ENCODE data around the gene CALY. TPM values are rescaled to one million over a fixed set of nuclear protein-coding genes. Genes with fewer than 3 reads are reported as not detected.

CALY gene
- total RNA-seq, 2 donors from 2014 or later = not detected

GRCh38 chr10:133354672-133355240 lies 18.1 kb upstream of the CALY start:
- DNase-seq (ENCODE audit: low spot score) = no peak
- intact Hi-C loops (cut with DNase I) = no loop called here

- DNase-seq (ENCODE audit: low spot score) = no peak
- intact Hi-C loops (cut with DNase I) = no loop called here
Measured at GRCh38 chr10:133353988-133354605, 17.4 kb upstream of the CALY start.

GRCh38 chr10:133353202-133353959 lies 16.7 kb upstream of the CALY start:
- intact Hi-C loops (cut with DNase I) = no loop called here
- no peak for DNase-seq (ENCODE audit: low spot score)

GRCh38 chr10:133351408-133352318 lies 15.0 kb upstream of the CALY start:
- DNase-seq (ENCODE audit: low spot score) = no peak
- intact Hi-C loops (cut with DNase I) = loop anchor here in 1 of 2 donors (1.0 kb wide), 1 partner anchor 19 kb away; no protein-coding TSS in a partner anchor

GRCh38 chr10:133350950-133351329 lies 14.2 kb upstream of the CALY start:
- intact Hi-C loops (cut with DNase I) = no loop called here
- no peak for DNase-seq (ENCODE audit: low spot score)

- intact Hi-C loops (cut with DNase I) = no loop called here
- DNase-seq (ENCODE audit: low spot score) = no peak
Measured at GRCh38 chr10:133350283-133350949, 13.7 kb upstream of the CALY start.

- intact Hi-C loops (cut with DNase I) = no loop called here
Measured at GRCh38 chr10:133349577-133350011, 12.9 kb upstream of the CALY start.

GRCh38 chr10:133349160-133349568 lies 12.5 kb upstream of the CALY start:
- no peak for DNase-seq (ENCODE audit: low spot score)
- intact Hi-C loops (cut with DNase I) = no loop called here

More at GRCh38 chr10:133349577-133350011, 12.9 kb upstream of the CALY start:
- DNase-seq (ENCODE audit: low spot score) = no peak

- no peak for DNase-seq (ENCODE audit: low spot score)
- intact Hi-C loops (cut with DNase I) = loop anchor here in 1 of 2 donors (1.0 kb wide), 1 partner anchor 47 kb away; no protein-coding TSS in a partner anchor
Measured at GRCh38 chr10:133347710-133348517, 11.2 kb upstream of the CALY start.

- intact Hi-C loops (cut with DNase I) = no loop called here
- DNase-seq (ENCODE audit: low spot score) = peak; percentile 60
Measured at GRCh38 chr10:133346413-133346812, 9.7 kb upstream of the CALY start.

GRCh38 chr10:133344236-133344635 lies 7.5 kb upstream of the CALY start:
- no peak for DNase-seq (ENCODE audit: low spot score)
- intact Hi-C loops (cut with DNase I) = no loop called here

- no peak for DNase-seq (ENCODE audit: low spot score)
- intact Hi-C loops (cut with DNase I) = no loop called here
Measured at GRCh38 chr10:133343558-133343957, 6.9 kb upstream of the CALY start.

GRCh38 chr10:133342942-133343341 lies 6.2 kb upstream of the CALY start:
- intact Hi-C loops (cut with DNase I) = no loop called here
- DNase-seq (ENCODE audit: low spot score) = peak; percentile 73

- intact Hi-C loops (cut with DNase I) = no loop called here
- no peak for DNase-seq (ENCODE audit: low spot score)
Measured at GRCh38 chr10:133341983-133342382, 5.3 kb upstream of the CALY start.

- intact Hi-C loops (cut with DNase I) = no loop called here
- DNase-seq (ENCODE audit: low spot score) = no peak
Measured at GRCh38 chr10:133339708-133340380, 3.1 kb upstream of the CALY start.

- intact Hi-C loops (cut with DNase I) = no loop called here
Measured at GRCh38 chr10:133338080-133339071, 1.7 kb upstream of the CALY start.

GRCh38 chr10:133337370-133337725 lies 652 bp upstream of the CALY start:
- intact Hi-C loops (cut with DNase I) = no loop called here
- DNase-seq (ENCODE audit: low spot score) = no peak

More at GRCh38 chr10:133338080-133339071, 1.7 kb upstream of the CALY start:
- DNase-seq (ENCODE audit: low spot score) = no peak
